H9 (cell line): ENCODE data around the gene FRMD4B. TPM values are rescaled to one million over a fixed set of nuclear protein-coding genes. Genes with fewer than 3 reads are reported as not detected.

Experiments
- DNase-seq: peaks from one replicate; pipeline ENCODE4 v3.0.0-alpha.2; 2017
- H2AFZ ChIP-seq: one replicate; pipeline ENCODE4 v1.6.1; 2013; ENCODE audit warnings: mild to moderate bottlenecking, low read length, control low read depth, moderate library complexity
- H2AK5ac ChIP-seq: 2 replicates; pipeline ENCODE4 v1.6.1; 2013; ENCODE audit warnings: low read length, control low read depth, mixed read lengths; ENCODE audit not compliant: insufficient read length
- H2BK120ac ChIP-seq: one replicate; pipeline ENCODE4 v1.6.1; 2013; ENCODE audit warnings: low read depth, mild to moderate bottlenecking, low read length, control low read depth, inconsistent platforms; ENCODE audit not compliant: poor library complexity, severe bottlenecking
- H2BK12ac ChIP-seq: 2 replicates; pipeline ENCODE4 v1.6.1; 2013; ENCODE audit warnings: low read length, control low read depth, mixed read lengths, low read depth; ENCODE audit not compliant: insufficient read length
- H2BK15ac ChIP-seq: 2 replicates; pipeline ENCODE4 v1.6.1; 2013; ENCODE audit warnings: low read depth, low read length, control low read depth
- H2BK20ac ChIP-seq: one replicate; pipeline ENCODE4 v1.6.1; 2013; ENCODE audit warnings: low read depth, mild to moderate bottlenecking, low read length, control low read depth, inconsistent platforms; ENCODE audit not compliant: poor library complexity, severe bottlenecking
- H2BK5ac ChIP-seq: 2 replicates; pipeline ENCODE4 v1.6.1; 2013; ENCODE audit warnings: low read length, control low read depth, mixed read lengths; ENCODE audit not compliant: insufficient read length
- H3K14ac ChIP-seq: 2 replicates; pipeline ENCODE4 v1.6.1; 2013; ENCODE audit warnings: low read length, control low read depth; ENCODE audit not compliant: insufficient read depth
- H3K18ac ChIP-seq: 2 replicates; pipeline ENCODE4 v1.6.1; 2013; ENCODE audit warnings: low read depth, mild to moderate bottlenecking, mixed read lengths, low read length, control low read depth; ENCODE audit not compliant: insufficient read length
- H3K23ac ChIP-seq: 2 replicates; pipeline ENCODE4 v1.6.1; 2013; ENCODE audit warnings: low read length, control low read depth, mixed read lengths, low read depth; ENCODE audit not compliant: insufficient read length
- H3K23me2 ChIP-seq: 2 replicates; pipeline ENCODE4 v1.6.1; 2013; ENCODE audit warnings: low read depth, mild to moderate bottlenecking, mixed read lengths, low read length, control low read depth; ENCODE audit not compliant: insufficient read length, poor library complexity, severe bottlenecking
- H3K27ac ChIP-seq: 2 replicates; pipeline ENCODE4 v1.5.1; 2013; ENCODE audit warnings: low read length, control low read depth, mixed read lengths, low read depth; ENCODE audit not compliant: insufficient read length
- H3K27me3 ChIP-seq: 2 replicates; pipeline ENCODE4 v1.6.1; 2013; ENCODE audit warnings: low read length, control low read depth, inconsistent platforms; ENCODE audit not compliant: insufficient read depth
- H3K4ac ChIP-seq: 2 replicates; pipeline ENCODE4 v1.6.1; 2013; ENCODE audit warnings: low read depth, mild to moderate bottlenecking, control low read depth, inconsistent platforms, low read length, moderate library complexity
- H3K4me1 ChIP-seq: 2 replicates; pipeline ENCODE4 v1.6.1; 2013; ENCODE audit warnings: low read length, control low read depth, inconsistent platforms; ENCODE audit not compliant: insufficient read depth
- H3K4me2 ChIP-seq: 2 replicates; pipeline ENCODE4 v1.6.1; 2013; ENCODE audit warnings: low read length, control low read depth, mixed read lengths; ENCODE audit not compliant: insufficient read length, insufficient read depth
- H3K56ac ChIP-seq: 2 replicates; pipeline ENCODE4 v1.6.1; 2013; ENCODE audit warnings: low read depth, mild to moderate bottlenecking, mixed read lengths, low read length, control low read depth; ENCODE audit not compliant: insufficient read length
- H3K79me1 ChIP-seq: 2 replicates; pipeline ENCODE4 v1.6.1; 2013; ENCODE audit warnings: low read depth, mild to moderate bottlenecking, moderate library complexity, low read length, control low read depth, inconsistent platforms; ENCODE audit not compliant: insufficient read depth, poor library complexity, severe bottlenecking
- H3K79me2 ChIP-seq: 2 replicates; pipeline ENCODE4 v1.6.1; 2013; ENCODE audit warnings: low read length, control low read depth, inconsistent platforms; ENCODE audit not compliant: insufficient read depth
- H3K9ac ChIP-seq: 2 replicates; pipeline ENCODE4 v1.6.1; 2013; ENCODE audit warnings: low read length, control low read depth, mixed read lengths; ENCODE audit not compliant: insufficient read length; ENCODE audit errors: extremely low read depth
- H3K9me3 ChIP-seq: one replicate; pipeline ENCODE4 v1.6.1; 2013; ENCODE audit warnings: low read depth, low read length, inconsistent platforms; ENCODE audit not compliant: control insufficient read depth
- H3T11ph ChIP-seq: one replicate; pipeline ENCODE4 v1.6.1; 2013; ENCODE audit warnings: mild to moderate bottlenecking, low read length, control low read depth, inconsistent platforms
- H4K20me1 ChIP-seq: one replicate; pipeline ENCODE4 v1.6.1; 2013; ENCODE audit not compliant: control insufficient read depth, insufficient read length, insufficient read depth
- H4K5ac ChIP-seq: 2 replicates; pipeline ENCODE4 v1.6.1; 2013; ENCODE audit warnings: low read depth, mild to moderate bottlenecking, mixed read lengths, low read length, control low read depth; ENCODE audit not compliant: insufficient read length
- H4K8ac ChIP-seq: replicated peaks from 2 replicates; pipeline ENCODE4 v1.6.1; 2013; ENCODE audit warnings: low read length, control low read depth, mixed read lengths, low read depth; ENCODE audit not compliant: insufficient read length
- H4K91ac ChIP-seq: 2 replicates; pipeline ENCODE4 v1.6.1; 2013; ENCODE audit warnings: low read depth, mild to moderate bottlenecking, moderate library complexity, mixed read lengths, low read length, control low read depth; ENCODE audit not compliant: insufficient read length
- H3K27ac Mint-ChIP-seq, 3 experiments: 2 replicates in 2 of 3; 3 replicates in 1 of 3; pipeline ENCODE4 v1.8.0; 2020 to 2021; ENCODE audit warnings: mixed read lengths in 3 of 3, mild to moderate bottlenecking in 1 of 3, moderate library complexity in 1 of 3
- H3K27me3 Mint-ChIP-seq: 2 replicates; pipeline ENCODE4 v1.8.0; 2021; ENCODE audit warnings: low read depth, mild to moderate bottlenecking, moderate library complexity, mixed read lengths
- H3K36me3 Mint-ChIP-seq, 3 experiments: 2 replicates in 2 of 3; 3 replicates in 1 of 3; pipeline ENCODE4 v1.8.0; 2020 to 2021; ENCODE audit warnings: low read depth in 3 of 3, mixed read lengths in 3 of 3; ENCODE audit not compliant: insufficient read depth in 1 of 3
- H3K4me1 Mint-ChIP-seq, 2 experiments: 2 replicates each; pipeline ENCODE4 v1.8.0; 2020; ENCODE audit warnings: mixed read lengths in 2 of 2
- H3K4me3 Mint-ChIP-seq, 2 experiments: 2 replicates in 1 of 2; 3 replicates in 1 of 2; pipeline ENCODE4 v1.8.0; 2020 to 2021; ENCODE audit warnings: mild to moderate bottlenecking in 2 of 2, mixed read lengths in 2 of 2, moderate library complexity in 1 of 2
- H3K9me3 Mint-ChIP-seq, 2 experiments: 2 replicates in 1 of 2; 3 replicates in 1 of 2; pipeline ENCODE4 v1.8.0; 2020; ENCODE audit warnings: mild to moderate bottlenecking in 2 of 2, mixed read lengths in 2 of 2, moderate library complexity in 1 of 2
- WGBS: extraction: QIAGEN DNeasy Blood & Tissue Kit; methylation state at CpG from one replicate; pipeline ENCODE4 v1.1.7; 2013; ENCODE audit warnings: missing lambda C conversion rate, low lambda C conversion rate, mixed read lengths; ENCODE audit not compliant: insufficient read length; ENCODE audit errors: extremely low coverage; 5-methylcytosine and 5-hydroxymethylcytosine counted together
- total RNA-seq: library from RNA; stranded (reverse); gene quantifications from 2 replicates; pipeline ENCODE4 v1.2.1, GENCODE V29; 2021
- TF ChIP-seq, protein P1 (sequence below): fragments of 200-600 bp; sonication (generic); conservative IDR thresholded peaks from 3 replicates; pipeline ENCODE4 v1.8.0; 2021; ENCODE audit warnings: antibody characterized with exemption, mild to moderate bottlenecking

The FRMD4B gene
- total RNA-seq, 1 experiment from 2014 or later, result 3.4 TPM

DNA sequence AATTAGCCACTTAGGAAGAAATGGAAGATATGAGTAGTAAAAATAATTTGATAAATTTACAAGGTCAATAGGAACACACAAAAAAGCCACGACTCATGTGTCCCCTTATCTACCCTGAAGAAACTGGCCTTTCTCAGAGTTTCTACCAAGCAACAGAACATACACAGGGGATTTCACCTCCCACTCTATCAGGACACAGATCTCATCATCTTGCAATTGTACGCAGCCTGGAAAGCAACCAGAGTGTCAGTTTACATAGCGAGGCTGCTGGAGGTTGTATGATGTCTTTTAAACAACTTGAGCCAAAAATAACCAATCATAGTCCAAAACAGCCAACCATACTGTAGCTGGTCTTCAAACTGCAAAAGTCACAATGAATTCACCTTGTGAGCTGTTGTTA is 243.8 kb downstream of the FRMD4B start:
- Histone ChIP-seq H2BK5ac (no peak overlapping the region), H3K9ac (no peak overlapping the region), H3K4me1 (no peaks in the 10 kb centered on the region; the same call in 1 of the 2 replicates), H3K27ac (no peak overlapping the region), H3K27me3 (peaks cover 4% of the 10 kb centered on the region; the same call in 1 of the 2 replicates), H3K56ac (no peak overlapping the region), H4K8ac (no peak overlapping the region), H3K79me1 (no peaks in the 10 kb centered on the region), H2BK12ac (no peak overlapping the region), H4K91ac (no peak overlapping the region), H3K9me3 (no peaks in the 10 kb centered on the region), H3K23ac (no peak overlapping the region), H3K14ac (no peak overlapping the region), H3K79me2 (no peaks in the 10 kb centered on the region), H3T11ph (no peak overlapping the region), H2AK5ac (no peak overlapping the region), H3K23me2 (no peaks in the 10 kb centered on the region), H3K18ac (no peak overlapping the region), H2BK20ac (no peak overlapping the region), H2BK120ac (no peak overlapping the region), H3K4ac (no peak overlapping the region), H4K20me1 (no peaks in the 10 kb centered on the region), H2AFZ (no peak overlapping the region), H2BK15ac (no peak overlapping the region), H4K5ac (no peak overlapping the region), H3K4me2 (no peak overlapping the region)
- peaks cover 12 to 23% of the 10 kb centered on the region in 2 experiments for H3K4me1 Mint-ChIP-seq
- TF ChIP-seq, protein P1, sequence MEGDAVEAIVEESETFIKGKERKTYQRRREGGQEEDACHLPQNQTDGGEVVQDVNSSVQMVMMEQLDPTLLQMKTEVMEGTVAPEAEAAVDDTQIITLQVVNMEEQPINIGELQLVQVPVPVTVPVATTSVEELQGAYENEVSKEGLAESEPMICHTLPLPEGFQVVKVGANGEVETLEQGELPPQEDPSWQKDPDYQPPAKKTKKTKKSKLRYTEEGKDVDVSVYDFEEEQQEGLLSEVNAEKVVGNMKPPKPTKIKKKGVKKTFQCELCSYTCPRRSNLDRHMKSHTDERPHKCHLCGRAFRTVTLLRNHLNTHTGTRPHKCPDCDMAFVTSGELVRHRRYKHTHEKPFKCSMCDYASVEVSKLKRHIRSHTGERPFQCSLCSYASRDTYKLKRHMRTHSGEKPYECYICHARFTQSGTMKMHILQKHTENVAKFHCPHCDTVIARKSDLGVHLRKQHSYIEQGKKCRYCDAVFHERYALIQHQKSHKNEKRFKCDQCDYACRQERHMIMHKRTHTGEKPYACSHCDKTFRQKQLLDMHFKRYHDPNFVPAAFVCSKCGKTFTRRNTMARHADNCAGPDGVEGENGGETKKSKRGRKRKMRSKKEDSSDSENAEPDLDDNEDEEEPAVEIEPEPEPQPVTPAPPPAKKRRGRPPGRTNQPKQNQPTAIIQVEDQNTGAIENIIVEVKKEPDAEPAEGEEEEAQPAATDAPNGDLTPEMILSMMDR, result no peak
- no peaks in the 10 kb centered on the region for H3K36me3 Mint-ChIP-seq
- no peak overlapping the region for H3K27ac Mint-ChIP-seq
- no CpG with 5 or more reads among the region's 3 CpGs for WGBS
- DNase-seq, result no peak
- peaks cover 92% of the 10 kb centered on the region for H3K27me3 Mint-ChIP-seq
- H3K9me3 Mint-ChIP-seq, result no peaks in the 10 kb centered on the region
- no peak overlapping the region for H3K4me3 Mint-ChIP-seq
